Measurements from ENCODE around the gene NFASC. TPM values are rescaled to one million over a fixed set of nuclear protein-coding genes. Genes with fewer than 3 reads are reported as not detected.

NFASC gene
- total RNA-seq, 2 experiments from 2014 or later: not detected

DNA sequence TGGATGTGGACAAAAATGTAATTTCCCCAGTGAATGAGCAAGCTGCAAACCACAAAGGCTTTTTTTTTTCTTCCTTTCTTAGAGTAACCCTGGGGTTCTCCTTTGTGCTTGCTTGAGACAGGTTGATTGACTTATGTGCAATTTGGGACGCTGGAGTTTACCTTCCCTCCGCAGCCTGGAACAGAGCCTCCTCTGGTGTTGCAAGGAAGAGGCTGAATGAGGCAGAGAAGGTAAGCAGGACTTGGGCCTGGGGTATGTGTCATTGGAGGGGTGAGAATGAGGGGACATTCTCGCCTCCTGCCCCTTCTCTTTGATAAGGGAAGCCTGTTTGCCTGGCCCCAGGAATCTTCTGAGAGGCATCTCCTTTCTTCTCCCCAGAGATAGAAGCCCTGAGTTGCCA, 49.8 kb downstream of the NFASC start:
- ChIA-PET POLR2A (interaction anchor here (0.6 to 0.7 kb wide), 2 partner anchors 11 to 60 kb away, joined by 3 to 5 read pairs; no protein-coding TSS in a partner anchor), CTCF (ENCODE audit: unreplicated experiment) (no interaction called here)
- no peak overlapping the region for H3K4me2 ChIP-seq (ENCODE audit: low read length)
- no peaks in the 10 kb centered on the region for H3K36me3 ChIP-seq (ENCODE audit: insufficient read depth, low read length)
- intact Hi-C loops (cut with micrococcal nuclease; ENCODE audit: unreplicated experiment): no loop called here
- no peaks in the 10 kb centered on the region for H3K9me2 ChIP-seq (ENCODE audit: insufficient read depth, low read length)
- no peaks in the 10 kb centered on the region for H3K4me1 ChIP-seq (ENCODE audit: insufficient read depth, low read length, poor library complexity, severe bottlenecking)
- no peak overlapping the region for H3K4me3 ChIP-seq (ENCODE audit: low read depth, low read length, poor library complexity, severe bottlenecking)
- no peaks in the 10 kb centered on the region for H3K9me3 ChIP-seq (ENCODE audit: low read length)
- H3K79me2 ChIP-seq (ENCODE audit: insufficient read depth, low read depth, low read length): no peaks in the 10 kb centered on the region
- no TSS peak for BruUV-seq (replicated peaks)
- no peak overlapping the region for H2AFZ ChIP-seq (ENCODE audit: low read length)
- H4K20me1 ChIP-seq (ENCODE audit: insufficient read depth, low read length): no peaks in the 10 kb centered on the region
- TF ChIP-seq EZH2phosphoT487 (IDR thresholded peaks at IDR 0.05; ENCODE audit: borderline replicate concordance, low read depth, low read length) (no peak), CTCF (conservative IDR thresholded peaks at IDR 0.05; ENCODE audit: low read length) (no peak)
- H3K27ac ChIP-seq (ENCODE audit: low read depth, low read length, poor library complexity, severe bottlenecking): no peak overlapping the region
- DNase-seq (ENCODE audit: low spot score): no peak

- DNase-seq (ENCODE audit: low spot score): no peak
- H3K9me3 ChIP-seq (ENCODE audit: low read length): no peaks in the 10 kb centered on the region
- no peaks in the 10 kb centered on the region for H4K20me1 ChIP-seq (ENCODE audit: insufficient read depth, low read length)
- POLR2A ChIA-PET: interaction anchor here (0.6 kb wide), 1 partner anchor 12 kb away, joined by 5 read pairs; no protein-coding TSS in a partner anchor
- no peak overlapping the region for H3K4me3 ChIP-seq (ENCODE audit: low read depth, low read length, poor library complexity, severe bottlenecking)
- H3K36me3 ChIP-seq (ENCODE audit: insufficient read depth, low read length): no peaks in the 10 kb centered on the region
- no peaks in the 10 kb centered on the region for H3K4me1 ChIP-seq (ENCODE audit: insufficient read depth, low read length, poor library complexity, severe bottlenecking)
- TF ChIP-seq CTCF (conservative IDR thresholded peaks at IDR 0.05; ENCODE audit: low read length) (no peak), EZH2phosphoT487 (IDR thresholded peaks at IDR 0.05; ENCODE audit: borderline replicate concordance, low read depth, low read length) (no peak)
- intact Hi-C loops (cut with micrococcal nuclease; ENCODE audit: unreplicated experiment): no loop called here
- H3K27ac ChIP-seq (ENCODE audit: low read depth, low read length, poor library complexity, severe bottlenecking): no peak overlapping the region
- no peaks in the 10 kb centered on the region for H3K9me2 ChIP-seq (ENCODE audit: insufficient read depth, low read length)
- no TSS peak for BruUV-seq (replicated peaks)
- CTCF ChIA-PET (ENCODE audit: unreplicated experiment): no interaction called here
- no peak overlapping the region for H3K4me2 ChIP-seq (ENCODE audit: low read length)
- H2AFZ ChIP-seq (ENCODE audit: low read length): no peak overlapping the region
- H3K79me2 ChIP-seq (ENCODE audit: insufficient read depth, low read depth, low read length): no peaks in the 10 kb centered on the region
Measured at GRCh38 chr1:204920967-204921366, 50.3 kb downstream of the NFASC start.

DNA sequence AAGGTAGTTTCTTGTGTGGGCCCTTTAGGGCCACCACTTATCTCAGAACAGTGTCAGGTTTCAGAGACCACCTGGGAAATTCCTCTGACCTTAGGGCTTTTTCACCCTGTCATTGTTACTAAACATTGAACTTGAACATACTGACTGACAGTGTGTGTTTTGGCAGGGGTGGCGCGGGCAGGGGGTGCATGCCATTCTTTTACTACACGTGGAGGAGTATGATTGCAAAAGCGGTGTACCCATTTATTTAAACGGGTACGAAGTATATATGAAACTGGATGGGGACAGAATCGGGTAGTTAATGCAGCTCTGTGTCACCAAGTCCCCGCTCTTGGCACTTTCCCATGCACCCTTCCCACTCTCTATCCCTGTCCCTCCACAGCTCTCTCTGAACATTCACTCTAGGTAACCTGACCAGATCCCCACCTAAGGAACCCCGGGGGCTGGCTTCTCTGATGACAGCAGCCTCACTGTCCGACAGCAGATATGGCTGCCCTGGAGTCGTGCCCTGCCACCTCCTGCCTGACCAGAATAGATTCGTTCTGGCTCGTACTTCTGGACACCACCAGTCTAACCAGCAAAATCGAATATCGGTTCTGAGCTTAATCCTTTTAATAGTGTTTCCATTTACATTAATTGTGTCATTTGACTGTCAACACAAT, 51.3 kb downstream of the NFASC start:
- BruUV-seq (replicated peaks): no TSS peak
- Histone ChIP-seq H3K36me3 (ENCODE audit: insufficient read depth, low read length) (no peaks in the 10 kb centered on the region), H3K4me2 (ENCODE audit: low read length) (no peak overlapping the region), H3K9me2 (ENCODE audit: insufficient read depth, low read length) (no peaks in the 10 kb centered on the region), H3K4me1 (ENCODE audit: insufficient read depth, low read length, poor library complexity, severe bottlenecking) (no peaks in the 10 kb centered on the region), H3K79me2 (ENCODE audit: insufficient read depth, low read depth, low read length) (no peaks in the 10 kb centered on the region), H2AFZ (ENCODE audit: low read length) (no peak overlapping the region), H3K4me3 (ENCODE audit: low read depth, low read length, poor library complexity, severe bottlenecking) (no peak overlapping the region), H3K9me3 (ENCODE audit: low read length) (no peaks in the 10 kb centered on the region), H4K20me1 (ENCODE audit: insufficient read depth, low read length) (no peaks in the 10 kb centered on the region), H3K27ac (ENCODE audit: low read depth, low read length, poor library complexity, severe bottlenecking) (no peak overlapping the region)
- no peak for DNase-seq (ENCODE audit: low spot score)
- intact Hi-C loops (cut with micrococcal nuclease; ENCODE audit: unreplicated experiment): no loop called here
- ChIA-PET CTCF (ENCODE audit: unreplicated experiment) (no interaction called here), POLR2A (no interaction called here)
- no peak for TF ChIP-seq EZH2phosphoT487 (IDR thresholded peaks at IDR 0.05; ENCODE audit: borderline replicate concordance, low read depth, low read length)
- TF ChIP-seq CTCF (conservative IDR thresholded peaks at IDR 0.05; ENCODE audit: low read length): no peak
